Hippocampal formation (tissue), 2 donors: Measurements from ENCODE around the gene BUB3.

ENCODE experiments used
- DNase-seq, 2 donors: peaks; one replicate each; lab custom pipeline; 2025; lab: John Stamatoyannopoulos, UW

Gene BUB3

GRCh38 chr10:123154092-123154710 lies at the start of gene BUB3:
Gene BUB3 (plus strand): TSS chr10:123154402. CDS start chr10:123154918, 516 bp downstream.
- DNase-seq = peak; percentile 98 to 100

GRCh38 chr10:123109466-123109865 lies 44.7 kb upstream of the BUB3 start:
- no peak for DNase-seq

- peak in 1 of 2 donors; percentile 28 for DNase-seq
Observed at GRCh38 chr10:123117644-123118417, 36.4 kb upstream of the BUB3 start.

- no peak for DNase-seq
Observed at GRCh38 chr10:123119081-123119480, 35.1 kb upstream of the BUB3 start.

GRCh38 chr10:123126246-123126645 lies 28.0 kb upstream of the BUB3 start:
- DNase-seq = no peak

GRCh38 chr10:123129618-123130271 lies 24.5 kb upstream of the BUB3 start:
- DNase-seq = no peak

GRCh38 chr10:123132576-123133477 lies 21.4 kb upstream of the BUB3 start:
- DNase-seq = peak; percentile 35 to 74

- DNase-seq = no peak
Observed at GRCh38 chr10:123133541-123134342, 20.5 kb upstream of the BUB3 start.

GRCh38 chr10:123134343-123134914 lies 19.8 kb upstream of the BUB3 start:
- no peak for DNase-seq

- no peak for DNase-seq
Observed at GRCh38 chr10:123134915-123135414, 19.2 kb upstream of the BUB3 start.

GRCh38 chr10:123135415-123136141 lies 18.6 kb upstream of the BUB3 start, which contains the start of gene HMX3:
Gene HMX3 (plus strand): TSS chr10:123135970. CDS start chr10:123136051, 81 bp downstream.
- no peak for DNase-seq

- DNase-seq = no peak
Observed at GRCh38 chr10:123136221-123136805, 17.9 kb upstream of the BUB3 start.

GRCh38 chr10:123136806-123137642 lies 17.2 kb upstream of the BUB3 start:
- no peak for DNase-seq

- no peak for DNase-seq
Observed at GRCh38 chr10:123139165-123139520, 15.1 kb upstream of the BUB3 start.

- DNase-seq = no peak
Observed at GRCh38 chr10:123139521-123140163, 14.6 kb upstream of the BUB3 start.

GRCh38 chr10:123140164-123140982 lies 13.8 kb upstream of the BUB3 start:
- no peak for DNase-seq

- no peak for DNase-seq
Observed at GRCh38 chr10:123140983-123141390, 13.2 kb upstream of the BUB3 start.
